ENCODE results near the gene LEMD1.
"Not testable (repeated sequence)": the region's sequence is repeated elsewhere in the genome, so short reads cannot be mapped to it uniquely, and the experiment has no call there.

Gene LEMD1

GRCh38 chr1:205440121-205440475 lies 18.2 kb upstream of the LEMD1 start:
- peaks cover 34% of the 10 kb centered on the region for H3K4me1 Mint-ChIP-seq
- no peaks in the 10 kb centered on the region for H3K9me3 Mint-ChIP-seq
- DNase-seq (no peak), ATAC-seq (no peak)
- peak overlapping the region in 1 of 2 donors; percentile 86 for H3K4me3 Mint-ChIP-seq
- peaks cover 35% of the 10 kb centered on the region for H3K27me3 Mint-ChIP-seq
- peak overlapping the region; percentile 46 to 95 for H3K27ac Mint-ChIP-seq

- Mint-ChIP-seq H3K4me1 (peaks cover 28% of the 10 kb centered on the region), H3K27ac (peak overlapping the region in 1 of 2 donors; percentile 17), H3K9me3 (no peaks in the 10 kb centered on the region), H3K27me3 (peaks cover 32% of the 10 kb centered on the region), H3K4me3 (no peak overlapping the region)
- ATAC-seq = no peak
- DNase-seq = no peak
Observed at GRCh38 chr1:205438213-205439158, 16.6 kb upstream of the LEMD1 start.

GRCh38 chr1:205437570-205437969 lies 15.7 kb upstream of the LEMD1 start:
- Mint-ChIP-seq H3K4me3 (no peak overlapping the region), H3K27me3 (peaks cover 32% of the 10 kb centered on the region), H3K27ac (no peak overlapping the region), H3K4me1 (peaks cover 28% of the 10 kb centered on the region), H3K9me3 (no peaks in the 10 kb centered on the region)
- ATAC-seq (no peak), DNase-seq (no peak)

GRCh38 chr1:205436776-205437410 lies 15.0 kb upstream of the LEMD1 start:
- peaks cover 26% of the 10 kb centered on the region for H3K4me1 Mint-ChIP-seq
- no peak for ATAC-seq
- DNase-seq = no peak
- H3K27ac Mint-ChIP-seq = peak overlapping the region in 1 of 2 donors; percentile 67
- H3K4me3 Mint-ChIP-seq = no peak overlapping the region
- peaks cover 32% of the 10 kb centered on the region for H3K27me3 Mint-ChIP-seq
- no peaks in the 10 kb centered on the region for H3K9me3 Mint-ChIP-seq

- H3K4me3 Mint-ChIP-seq = no peak overlapping the region
- H3K27me3 Mint-ChIP-seq = peaks cover 32% of the 10 kb centered on the region
- ATAC-seq (no peak), DNase-seq (no peak)
- H3K27ac Mint-ChIP-seq = no peak overlapping the region
- H3K9me3 Mint-ChIP-seq = no peaks in the 10 kb centered on the region
- H3K4me1 Mint-ChIP-seq = peaks cover 21% of the 10 kb centered on the region
Observed at GRCh38 chr1:205435578-205436573, 14.0 kb upstream of the LEMD1 start.

- ATAC-seq (no peak), DNase-seq (no peak)
- Mint-ChIP-seq H3K9me3 (no peaks in the 10 kb centered on the region), H3K4me1 (peaks cover 18% of the 10 kb centered on the region), H3K4me3 (no peak overlapping the region), H3K27me3 (peaks cover 32% of the 10 kb centered on the region), H3K27ac (no peak overlapping the region)
Observed at GRCh38 chr1:205434738-205435137, 12.9 kb upstream of the LEMD1 start.

- Mint-ChIP-seq H3K27me3 (peaks cover 24% of the 10 kb centered on the region), H3K4me1 (peaks cover 14% of the 10 kb centered on the region)
- H3K27ac Mint-ChIP-seq, ATAC-seq, H3K9me3 Mint-ChIP-seq, H3K4me3 Mint-ChIP-seq, DNase-seq: not testable (repeated sequence)
Observed at GRCh38 chr1:205432692-205433091, 10.8 kb upstream of the LEMD1 start.

- Mint-ChIP-seq H3K27ac (no peak overlapping the region), H3K27me3 (peaks cover 29% of the 10 kb centered on the region), H3K9me3 (no peaks in the 10 kb centered on the region), H3K4me3 (no peak overlapping the region), H3K4me1 (peaks cover 14% of the 10 kb centered on the region)
- DNase-seq (no peak), ATAC-seq (no peak)
Observed at GRCh38 chr1:205432116-205432515, 10.3 kb upstream of the LEMD1 start.

GRCh38 chr1:205430696-205431305 lies 8.9 kb upstream of the LEMD1 start:
- peak; percentile 74 for ATAC-seq
- DNase-seq = peak; percentile 55 to 57
- H3K4me1 Mint-ChIP-seq = peaks cover 14% of the 10 kb centered on the region
- H3K27ac Mint-ChIP-seq = peak overlapping the region in 1 of 2 donors; percentile 12
- H3K27me3 Mint-ChIP-seq = peaks cover 30% of the 10 kb centered on the region
- H3K4me3 Mint-ChIP-seq = peak overlapping the region; percentile 85 to 86
- H3K9me3 Mint-ChIP-seq = no peaks in the 10 kb centered on the region

- no peaks in the 10 kb centered on the region for H3K9me3 Mint-ChIP-seq
- H3K27me3 Mint-ChIP-seq = peaks cover 22% of the 10 kb centered on the region
- H3K27ac Mint-ChIP-seq = no peak overlapping the region
- H3K4me1 Mint-ChIP-seq = peaks cover 14% of the 10 kb centered on the region
- DNase-seq (no peak), ATAC-seq (no peak)
- peak overlapping the region; percentile 85 to 86 for H3K4me3 Mint-ChIP-seq
Observed at GRCh38 chr1:205429762-205430695, 8.2 kb upstream of the LEMD1 start.

- no peaks in the 10 kb centered on the region for H3K9me3 Mint-ChIP-seq
Observed at GRCh38 chr1:205424901-205425600, 3.2 kb upstream of the LEMD1 start.

GRCh38 chr1:205423814-205424399 lies 2.1 kb upstream of the LEMD1 start:
- DNase-seq = no peak
- H3K4me3 Mint-ChIP-seq = no peak overlapping the region
- no peak for ATAC-seq
- H3K4me1 Mint-ChIP-seq = no peaks in the 10 kb centered on the region
- H3K27ac Mint-ChIP-seq = no peak overlapping the region
- H3K9me3 Mint-ChIP-seq = no peaks in the 10 kb centered on the region
- peaks cover 44% of the 10 kb centered on the region for H3K27me3 Mint-ChIP-seq

More at GRCh38 chr1:205424901-205425600, 3.2 kb upstream of the LEMD1 start:
- DNase-seq (no peak), ATAC-seq (no peak)
- H3K27ac Mint-ChIP-seq = no peak overlapping the region
- H3K27me3 Mint-ChIP-seq = peaks cover 44% of the 10 kb centered on the region
- H3K4me3 Mint-ChIP-seq = no peak overlapping the region
- H3K4me1 Mint-ChIP-seq = peaks cover under 1% of the 10 kb centered on the region

GRCh38 chr1:205422993-205423642 lies 1.3 kb upstream of the LEMD1 start:
- DNase-seq (no peak), ATAC-seq (no peak)
- Mint-ChIP-seq H3K27me3 (peaks cover 44% of the 10 kb centered on the region), H3K27ac (no peak overlapping the region), H3K9me3 (no peaks in the 10 kb centered on the region), H3K4me3 (no peak overlapping the region), H3K4me1 (no peaks in the 10 kb centered on the region)

Data from stimulated activated naive CD8-positive, alpha-beta T cell treated with anti-CD3 and anti-CD28 coated beads, Interleukin-15, amount 100 ng/mL, for 72 hours (primary cell).